ENCODE data around the gene PPP5C.

DNA sequence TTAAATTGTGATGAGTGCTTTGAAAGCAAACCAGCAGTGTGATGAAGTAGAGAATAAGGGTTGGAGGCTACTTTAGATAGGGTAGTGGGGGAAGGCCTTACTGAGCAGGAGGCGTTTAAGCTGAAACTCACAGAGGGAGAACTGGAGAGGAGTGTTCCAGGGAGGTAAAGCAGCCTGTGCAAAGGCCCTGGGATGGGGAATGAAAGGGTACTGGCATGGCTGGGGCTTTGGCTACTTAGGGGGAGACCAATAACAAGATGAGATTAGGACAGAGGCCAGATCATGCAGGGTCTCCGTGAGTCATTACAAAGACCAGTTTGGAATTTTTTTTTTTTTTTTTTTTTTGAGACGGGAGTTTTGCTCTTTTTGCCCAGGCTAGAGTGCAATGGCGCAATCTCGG, 1.1 kb downstream of the PPP5C start:
- TF ChIP-seq, protein P1, sequence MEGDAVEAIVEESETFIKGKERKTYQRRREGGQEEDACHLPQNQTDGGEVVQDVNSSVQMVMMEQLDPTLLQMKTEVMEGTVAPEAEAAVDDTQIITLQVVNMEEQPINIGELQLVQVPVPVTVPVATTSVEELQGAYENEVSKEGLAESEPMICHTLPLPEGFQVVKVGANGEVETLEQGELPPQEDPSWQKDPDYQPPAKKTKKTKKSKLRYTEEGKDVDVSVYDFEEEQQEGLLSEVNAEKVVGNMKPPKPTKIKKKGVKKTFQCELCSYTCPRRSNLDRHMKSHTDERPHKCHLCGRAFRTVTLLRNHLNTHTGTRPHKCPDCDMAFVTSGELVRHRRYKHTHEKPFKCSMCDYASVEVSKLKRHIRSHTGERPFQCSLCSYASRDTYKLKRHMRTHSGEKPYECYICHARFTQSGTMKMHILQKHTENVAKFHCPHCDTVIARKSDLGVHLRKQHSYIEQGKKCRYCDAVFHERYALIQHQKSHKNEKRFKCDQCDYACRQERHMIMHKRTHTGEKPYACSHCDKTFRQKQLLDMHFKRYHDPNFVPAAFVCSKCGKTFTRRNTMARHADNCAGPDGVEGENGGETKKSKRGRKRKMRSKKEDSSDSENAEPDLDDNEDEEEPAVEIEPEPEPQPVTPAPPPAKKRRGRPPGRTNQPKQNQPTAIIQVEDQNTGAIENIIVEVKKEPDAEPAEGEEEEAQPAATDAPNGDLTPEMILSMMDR (IDR thresholded peaks at IDR 0.05), result no peak
- no peak for TF ChIP-seq POLR2AphosphoS5 (IDR thresholded peaks at IDR 0.05; ENCODE audit: low read depth, low read length)
- TF ChIP-seq, protein P2, sequence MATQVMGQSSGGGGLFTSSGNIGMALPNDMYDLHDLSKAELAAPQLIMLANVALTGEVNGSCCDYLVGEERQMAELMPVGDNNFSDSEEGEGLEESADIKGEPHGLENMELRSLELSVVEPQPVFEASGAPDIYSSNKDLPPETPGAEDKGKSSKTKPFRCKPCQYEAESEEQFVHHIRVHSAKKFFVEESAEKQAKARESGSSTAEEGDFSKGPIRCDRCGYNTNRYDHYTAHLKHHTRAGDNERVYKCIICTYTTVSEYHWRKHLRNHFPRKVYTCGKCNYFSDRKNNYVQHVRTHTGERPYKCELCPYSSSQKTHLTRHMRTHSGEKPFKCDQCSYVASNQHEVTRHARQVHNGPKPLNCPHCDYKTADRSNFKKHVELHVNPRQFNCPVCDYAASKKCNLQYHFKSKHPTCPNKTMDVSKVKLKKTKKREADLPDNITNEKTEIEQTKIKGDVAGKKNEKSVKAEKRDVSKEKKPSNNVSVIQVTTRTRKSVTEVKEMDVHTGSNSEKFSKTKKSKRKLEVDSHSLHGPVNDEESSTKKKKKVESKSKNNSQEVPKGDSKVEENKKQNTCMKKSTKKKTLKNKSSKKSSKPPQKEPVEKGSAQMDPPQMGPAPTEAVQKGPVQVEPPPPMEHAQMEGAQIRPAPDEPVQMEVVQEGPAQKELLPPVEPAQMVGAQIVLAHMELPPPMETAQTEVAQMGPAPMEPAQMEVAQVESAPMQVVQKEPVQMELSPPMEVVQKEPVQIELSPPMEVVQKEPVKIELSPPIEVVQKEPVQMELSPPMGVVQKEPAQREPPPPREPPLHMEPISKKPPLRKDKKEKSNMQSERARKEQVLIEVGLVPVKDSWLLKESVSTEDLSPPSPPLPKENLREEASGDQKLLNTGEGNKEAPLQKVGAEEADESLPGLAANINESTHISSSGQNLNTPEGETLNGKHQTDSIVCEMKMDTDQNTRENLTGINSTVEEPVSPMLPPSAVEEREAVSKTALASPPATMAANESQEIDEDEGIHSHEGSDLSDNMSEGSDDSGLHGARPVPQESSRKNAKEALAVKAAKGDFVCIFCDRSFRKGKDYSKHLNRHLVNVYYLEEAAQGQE (IDR thresholded peaks at IDR 0.05; ENCODE audit: insufficient read depth in 1 of 2, low read depth in 2 of 2, low read length in 1 of 2), result no peak

All from Panc1 (cell line).